ENCODE data around the gene RNF144A.

DNA sequence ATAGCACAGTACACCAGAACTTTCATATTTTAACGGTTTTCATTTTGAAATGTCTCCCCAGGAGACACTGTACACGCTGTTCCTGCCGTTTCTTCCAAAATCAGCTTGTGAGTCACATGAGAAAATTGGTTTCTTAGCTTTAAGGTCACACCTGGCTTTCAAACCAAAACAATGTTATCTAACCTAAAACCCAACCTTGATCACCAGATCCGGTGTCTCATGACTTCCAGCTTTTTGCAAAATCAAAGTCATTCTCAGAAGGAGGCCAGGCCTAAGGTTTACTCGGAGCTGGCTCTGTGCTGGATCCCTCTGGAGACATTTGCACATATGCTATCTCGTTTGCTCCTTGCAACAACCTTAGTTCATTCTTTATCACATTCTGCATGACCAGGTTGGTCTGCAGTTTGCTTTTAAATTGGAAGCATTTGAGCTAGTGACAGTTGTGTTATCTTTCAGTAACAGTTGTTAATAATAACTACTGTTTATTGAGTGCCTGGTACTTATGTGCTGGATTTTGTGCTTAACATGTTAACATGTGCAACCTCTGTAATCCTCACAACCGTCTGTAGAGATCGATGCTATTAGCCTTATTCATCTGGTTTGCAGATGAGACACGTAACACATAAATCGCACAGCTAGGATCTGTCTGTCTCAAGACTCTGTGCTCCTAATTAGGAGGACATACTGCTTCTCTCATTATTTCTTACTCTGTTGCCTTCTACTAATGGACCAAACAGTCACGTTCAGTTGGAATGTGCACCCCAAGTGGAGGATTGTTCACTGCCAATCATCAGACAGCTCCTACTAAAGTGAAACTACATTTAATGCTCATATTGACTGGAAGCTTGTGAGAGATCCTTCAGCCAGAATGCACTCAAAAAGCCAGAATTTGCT, 105.5 kb downstream of the RNF144A start:
- TF ChIP-seq YY1 (IDR thresholded peaks at IDR 0.05; ENCODE audit: insufficient read depth, insufficient read length) (no peak), SUZ12 (IDR thresholded peaks at IDR 0.05; ENCODE audit: extremely low read depth, insufficient read depth, insufficient read length) (no peak)

Measured in NT2/D1 (cell line).